NCI-H2227 (cell line): ENCODE measurements around the gene EIF4E2.

Experiments used
- DNase-seq: peaks from one replicate; lab custom pipeline; 2025; ENCODE audit not compliant: unreplicated experiment; lab: John Stamatoyannopoulos, UW

The EIF4E2 gene

DNA sequence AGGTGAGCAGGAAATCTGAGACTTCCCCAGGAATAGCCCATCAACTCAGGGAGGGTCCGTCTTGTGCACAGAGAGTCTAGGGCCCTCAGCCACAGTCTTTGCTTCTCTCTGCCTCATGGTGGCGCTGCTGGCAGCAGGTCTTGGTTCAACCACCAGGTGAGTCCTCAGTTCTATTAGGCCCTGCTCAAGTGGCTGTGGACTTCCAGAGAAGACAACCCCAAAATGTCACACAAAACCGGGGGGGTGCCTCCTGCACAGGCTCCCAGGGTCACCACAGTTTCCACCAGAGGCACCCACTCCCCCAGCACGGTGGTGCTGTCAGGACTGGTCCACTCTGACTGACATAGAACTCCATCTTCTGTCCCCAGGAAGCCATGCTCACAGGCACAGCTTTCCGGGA lies 13.4 kb upstream of the EIF4E2 start:
- DNase-seq = no peak

- no peak for DNase-seq
Observed at GRCh38 chr2:232537499-232537898, 13.0 kb upstream of the EIF4E2 start.

DNA sequence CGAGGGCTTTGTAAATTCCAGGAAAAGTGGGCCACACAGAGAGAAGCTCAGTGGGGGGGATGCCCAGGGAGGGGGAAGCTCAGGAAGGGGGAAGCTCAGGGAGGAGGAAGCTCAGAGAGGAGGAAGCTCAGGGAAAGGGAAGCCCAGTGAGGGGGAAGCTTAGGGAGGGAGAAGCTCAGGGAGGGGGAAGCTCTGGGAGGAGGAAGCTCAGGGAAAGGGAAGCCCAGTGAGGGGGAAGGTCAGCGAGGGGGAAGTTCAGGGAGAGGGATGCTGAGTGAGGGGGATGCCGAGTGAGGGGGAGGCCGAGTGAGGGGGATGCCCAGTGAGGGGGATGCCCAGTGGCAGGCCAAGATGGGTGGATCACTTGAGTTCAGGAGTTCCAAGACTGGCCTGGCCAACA lies 11.8 kb upstream of the EIF4E2 start:
- DNase-seq = no peak

GRCh38 chr2:232539298-232540231 lies 10.9 kb upstream of the EIF4E2 start, which contains the start of gene CHRNG:
Gene CHRNG, plus strand, starts transcription at chr2:232539692. Its CDS starts 56 bp downstream, at chr2:232539748.
- no peak for DNase-seq

GRCh38 chr2:232540441-232541041 lies 9.9 kb upstream of the EIF4E2 start:
- DNase-seq = no peak

DNA sequence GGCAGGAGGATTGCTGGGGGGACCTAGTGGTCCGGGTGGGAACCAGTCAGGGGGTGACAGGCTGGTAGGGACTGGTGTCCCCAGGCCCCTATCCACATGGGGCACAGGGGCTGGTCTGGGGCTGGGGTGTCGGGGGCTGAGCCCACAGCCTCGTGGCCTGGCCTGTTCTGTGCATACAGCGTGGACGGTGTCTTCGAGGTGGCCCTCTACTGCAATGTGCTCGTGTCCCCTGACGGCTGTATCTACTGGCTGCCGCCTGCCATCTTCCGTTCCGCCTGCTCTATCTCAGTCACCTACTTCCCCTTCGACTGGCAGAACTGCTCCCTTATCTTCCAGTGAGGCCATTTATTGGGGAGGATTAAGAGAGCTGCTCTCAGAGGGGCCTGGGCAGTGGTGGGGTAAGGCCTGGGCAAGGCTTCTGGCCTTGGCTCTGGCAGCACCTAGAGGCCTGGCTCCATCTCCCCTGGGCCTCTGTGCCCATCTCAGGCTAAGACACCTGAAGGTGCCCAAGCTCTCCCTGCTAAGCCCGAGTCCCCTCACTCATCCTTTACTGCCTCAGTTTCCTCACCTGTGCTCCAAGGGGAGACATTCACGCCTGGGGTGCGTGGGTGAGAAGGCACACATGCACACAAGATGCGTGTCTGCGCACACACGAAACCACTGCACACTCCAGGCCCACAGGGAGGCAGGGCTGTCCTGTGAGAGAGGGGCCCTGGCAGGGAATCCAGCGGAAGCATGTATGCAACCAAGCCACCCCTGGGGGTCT lies 9.1 kb upstream of the EIF4E2 start:
- no peak for DNase-seq

- no peak for DNase-seq
Observed at GRCh38 chr2:232541961-232542714, 8.4 kb upstream of the EIF4E2 start.

DNA sequence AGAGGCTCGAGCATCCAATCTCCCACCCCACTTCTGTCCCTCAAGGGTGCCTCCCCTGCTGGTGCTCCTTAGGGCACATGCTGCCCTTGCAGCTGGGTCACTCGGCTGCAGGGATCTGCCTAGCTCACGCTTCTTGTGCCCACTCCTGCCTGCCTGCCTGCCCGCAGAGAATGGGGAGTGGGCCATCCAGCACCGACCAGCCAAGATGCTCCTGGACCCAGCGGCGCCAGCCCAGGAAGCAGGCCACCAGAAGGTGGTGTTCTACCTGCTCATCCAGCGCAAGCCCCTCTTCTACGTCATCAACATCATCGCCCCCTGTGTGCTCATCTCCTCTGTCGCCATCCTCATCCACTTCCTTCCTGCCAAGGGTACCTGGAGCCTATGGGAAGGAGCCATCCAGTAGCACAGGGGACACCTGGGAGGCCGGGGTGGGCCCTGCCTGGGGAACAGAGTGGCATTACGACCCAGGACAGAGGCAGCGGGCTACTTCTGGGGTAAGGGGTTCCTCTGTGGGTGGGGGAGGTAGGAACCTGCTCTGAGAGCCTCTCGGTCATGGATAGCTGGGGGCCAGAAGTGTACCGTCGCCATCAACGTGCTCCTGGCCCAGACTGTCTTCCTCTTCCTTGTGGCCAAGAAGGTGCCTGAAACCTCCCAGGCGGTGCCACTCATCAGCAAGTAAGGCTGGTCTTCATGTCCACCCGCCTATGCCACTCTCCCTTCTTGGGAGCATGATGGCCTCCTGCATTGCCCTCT lies 7.6 kb upstream of the EIF4E2 start:
- no peak for DNase-seq

- no peak for DNase-seq
Observed at GRCh38 chr2:232543491-232543890, 7.0 kb upstream of the EIF4E2 start.

GRCh38 chr2:232543928-232544631 lies 6.4 kb upstream of the EIF4E2 start:
- DNase-seq = no peak

DNA sequence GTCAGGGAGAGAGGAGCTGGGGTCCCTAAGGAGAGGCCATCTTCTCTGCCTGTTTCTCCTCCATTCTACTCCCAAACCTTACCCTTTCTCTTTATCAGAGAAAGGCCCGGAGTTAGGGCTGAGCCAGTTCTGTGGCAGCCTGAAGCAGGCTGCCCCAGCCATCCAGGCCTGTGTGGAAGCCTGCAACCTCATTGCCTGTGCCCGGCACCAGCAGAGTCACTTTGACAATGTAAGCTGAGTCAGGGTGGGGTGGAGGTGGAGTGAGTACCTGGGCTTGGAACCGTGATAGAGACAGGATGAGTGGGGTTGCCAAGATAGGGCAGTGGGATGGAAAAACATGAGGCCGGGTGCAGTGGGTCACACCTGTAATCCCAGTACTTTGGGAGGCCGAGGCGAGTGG lies 5.8 kb upstream of the EIF4E2 start:
- DNase-seq = no peak

DNA sequence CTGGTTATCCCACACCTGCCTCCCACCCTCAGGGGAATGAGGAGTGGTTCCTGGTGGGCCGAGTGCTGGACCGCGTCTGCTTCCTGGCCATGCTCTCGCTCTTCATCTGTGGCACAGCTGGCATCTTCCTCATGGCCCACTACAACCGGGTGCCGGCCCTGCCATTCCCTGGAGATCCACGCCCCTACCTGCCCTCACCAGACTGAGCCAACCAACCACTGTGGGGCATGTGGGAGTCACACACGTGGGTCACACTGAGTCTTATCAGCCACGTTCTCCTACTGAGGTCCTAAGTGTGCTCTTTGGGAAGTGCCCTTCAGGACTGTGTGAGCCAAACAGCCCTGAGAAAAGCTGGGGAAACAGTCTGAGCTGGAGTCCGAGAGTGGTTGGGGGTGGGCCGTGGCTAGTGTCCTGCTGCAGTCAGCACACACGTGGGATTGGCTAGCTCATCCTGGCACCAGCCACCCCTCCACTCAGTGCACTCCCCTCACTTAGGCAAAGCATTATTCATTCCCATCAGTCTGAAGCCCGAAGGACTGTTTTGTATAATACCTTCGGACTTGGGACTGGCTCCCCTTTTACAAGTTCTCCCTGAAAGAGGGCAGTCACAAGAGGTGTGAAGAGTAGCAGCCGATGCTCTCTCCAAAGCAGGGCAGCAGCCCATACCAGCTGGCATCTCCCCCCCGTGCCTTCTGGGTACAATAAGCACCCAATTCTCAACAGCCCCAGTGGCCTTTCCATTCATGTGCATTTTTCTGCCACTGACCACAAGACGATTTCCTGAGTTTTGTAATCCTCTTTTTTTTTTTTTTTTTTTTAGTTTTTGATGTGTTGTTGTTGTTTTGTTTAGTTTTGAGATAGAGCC lies 4.7 kb upstream of the EIF4E2 start:
- DNase-seq = no peak

- no peak for DNase-seq
Observed at GRCh38 chr2:232547991-232548390, 2.5 kb upstream of the EIF4E2 start.

GRCh38 chr2:232549655-232550353 lies 685 bp upstream of the EIF4E2 start:
- no peak for DNase-seq

DNA sequence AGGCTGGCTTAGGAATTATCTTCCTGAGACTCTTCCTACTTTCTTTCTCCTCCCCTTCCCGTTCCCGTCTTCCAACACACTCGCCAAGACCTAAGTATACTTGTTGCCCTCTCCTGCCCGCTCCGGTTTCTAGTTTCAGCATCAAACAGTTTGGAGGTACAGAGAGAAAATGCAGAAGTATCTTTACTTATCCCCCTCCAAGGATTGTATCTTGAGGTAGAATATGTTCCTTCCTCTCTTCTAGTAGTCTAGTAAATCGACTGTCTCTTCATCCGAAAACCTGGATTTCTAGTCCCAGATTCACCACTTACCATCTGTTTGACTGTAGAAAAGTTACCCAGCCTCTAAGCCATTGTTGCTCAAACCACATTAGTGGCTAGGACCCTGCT lies 755 bp downstream of the EIF4E2 start:
- DNase-seq = no peak

DNA sequence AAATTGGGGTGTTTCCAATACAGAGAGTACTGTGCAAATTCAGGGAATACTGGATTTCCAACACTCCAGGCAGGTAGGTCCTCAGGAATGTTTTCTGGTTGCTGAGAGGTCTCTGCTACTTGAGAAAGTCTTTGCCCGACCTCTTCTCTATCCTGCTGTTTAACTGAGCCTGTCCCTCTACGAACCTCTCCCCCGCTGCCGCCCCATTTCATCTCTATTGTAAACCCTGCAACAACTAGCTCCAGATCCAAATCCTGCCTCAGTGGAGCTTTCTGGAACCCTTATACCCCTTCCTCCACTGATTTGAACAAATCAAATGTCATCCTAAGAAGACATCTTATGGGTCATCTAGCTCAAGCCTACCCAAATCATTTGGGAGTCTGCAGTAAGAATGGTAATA lies 1.3 kb downstream of the EIF4E2 start:
- no peak for DNase-seq

DNA sequence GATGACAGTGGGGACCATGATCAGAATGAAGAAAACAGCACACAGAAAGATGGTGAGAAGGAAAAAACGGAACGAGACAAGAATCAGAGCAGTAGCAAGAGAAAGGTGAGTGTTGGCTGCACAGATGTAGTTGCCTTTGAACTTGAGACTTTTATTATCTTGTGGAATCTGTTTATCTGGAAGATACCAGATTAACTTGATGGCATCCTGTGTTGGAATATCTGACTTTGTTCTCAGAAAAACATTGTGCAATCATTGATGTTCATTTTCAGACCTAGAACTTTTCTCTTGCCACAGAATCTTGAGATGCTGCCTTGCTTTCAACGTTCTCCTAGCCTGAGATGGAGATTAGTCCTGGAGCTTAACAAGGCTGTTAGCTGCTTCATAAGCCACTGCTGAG lies 5.9 kb downstream of the EIF4E2 start:
- no peak for DNase-seq

DNA sequence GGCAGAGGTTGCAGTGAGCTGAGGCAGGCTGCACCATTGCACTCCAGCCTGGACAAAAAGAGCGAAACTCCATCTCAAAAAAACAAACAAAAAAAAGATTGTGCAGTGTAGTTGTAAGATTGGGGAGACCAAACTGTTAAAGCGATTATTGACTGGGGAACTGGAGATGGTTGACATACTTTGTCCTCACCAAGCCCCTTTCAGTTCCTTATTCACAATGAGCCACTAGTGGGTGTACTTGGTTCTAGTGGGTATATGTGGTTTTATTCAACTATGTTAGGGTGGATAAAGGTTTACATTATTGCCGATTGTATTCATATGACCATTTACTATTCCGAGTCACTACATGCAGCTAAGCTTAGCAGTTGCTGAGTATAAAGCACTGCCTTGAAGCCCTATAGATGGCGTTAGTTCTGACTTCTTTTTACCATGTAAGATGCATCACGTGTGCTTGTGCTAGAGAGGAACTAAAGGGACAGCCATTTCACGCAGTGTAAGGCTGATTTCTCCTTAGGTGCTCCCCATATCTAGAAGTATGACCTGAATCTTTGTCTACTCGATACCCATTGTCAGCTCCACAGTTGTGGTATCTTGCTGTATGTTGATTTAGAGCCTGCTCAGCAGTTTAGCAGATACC lies 12.1 kb downstream of the EIF4E2 start:
- DNase-seq = no peak
